Mesothelial cell of epicardium (in vitro differentiated cells): ENCODE measurements around the gene ITGA5. TPM values are rescaled to one million over a fixed set of nuclear protein-coding genes. Genes with fewer than 3 reads are reported as not detected.
A peak's percentile ranks its signal among the peaks of the same experiment; 100 is the strongest.

ENCODE experiments used
- DNase-seq, 2 experiments: peaks; one replicate each; pipeline ENCODE4 v3.0.0; 2021; ENCODE audit warnings: low spot score in 2 of 2; ENCODE audit not compliant: unreplicated experiment in 2 of 2
- H3K27ac Mint-ChIP-seq: 2 replicates; pipeline ENCODE4 v1.8.0; 2021; ENCODE audit warnings: mixed read lengths
- H3K27me3 Mint-ChIP-seq: 2 replicates; pipeline ENCODE4 v1.8.0; 2021; ENCODE audit warnings: low read depth, mixed read lengths
- H3K36me3 Mint-ChIP-seq: 2 replicates; pipeline ENCODE4 v1.8.0; 2021; ENCODE audit warnings: mixed read lengths
- H3K4me1 Mint-ChIP-seq: 2 replicates; pipeline ENCODE4 v1.8.0; 2021; ENCODE audit warnings: mixed read lengths
- H3K4me3 Mint-ChIP-seq: 2 replicates; pipeline ENCODE4 v1.8.0; 2021; ENCODE audit warnings: mild to moderate bottlenecking, moderate library complexity, mixed read lengths
- H3K9me3 Mint-ChIP-seq: 2 replicates; pipeline ENCODE4 v1.8.0; 2021; ENCODE audit warnings: mixed read lengths
- total RNA-seq: library from RNA; stranded (reverse); gene quantifications from 3 replicates; pipeline ENCODE4 v1.2.1, GENCODE V29; 2021
- TF ChIP-seq, protein P1 (sequence below): fragments of 200-600 bp; sonication (generic); IDR thresholded peaks from one replicate; pipeline ENCODE4 v1.5.0; 2021; ENCODE audit warnings: antibody characterized with exemption; ENCODE audit not compliant: unreplicated experiment

ITGA5 gene
- total RNA-seq, 1 donor from 2014 or later = 65.3 TPM

DNA sequence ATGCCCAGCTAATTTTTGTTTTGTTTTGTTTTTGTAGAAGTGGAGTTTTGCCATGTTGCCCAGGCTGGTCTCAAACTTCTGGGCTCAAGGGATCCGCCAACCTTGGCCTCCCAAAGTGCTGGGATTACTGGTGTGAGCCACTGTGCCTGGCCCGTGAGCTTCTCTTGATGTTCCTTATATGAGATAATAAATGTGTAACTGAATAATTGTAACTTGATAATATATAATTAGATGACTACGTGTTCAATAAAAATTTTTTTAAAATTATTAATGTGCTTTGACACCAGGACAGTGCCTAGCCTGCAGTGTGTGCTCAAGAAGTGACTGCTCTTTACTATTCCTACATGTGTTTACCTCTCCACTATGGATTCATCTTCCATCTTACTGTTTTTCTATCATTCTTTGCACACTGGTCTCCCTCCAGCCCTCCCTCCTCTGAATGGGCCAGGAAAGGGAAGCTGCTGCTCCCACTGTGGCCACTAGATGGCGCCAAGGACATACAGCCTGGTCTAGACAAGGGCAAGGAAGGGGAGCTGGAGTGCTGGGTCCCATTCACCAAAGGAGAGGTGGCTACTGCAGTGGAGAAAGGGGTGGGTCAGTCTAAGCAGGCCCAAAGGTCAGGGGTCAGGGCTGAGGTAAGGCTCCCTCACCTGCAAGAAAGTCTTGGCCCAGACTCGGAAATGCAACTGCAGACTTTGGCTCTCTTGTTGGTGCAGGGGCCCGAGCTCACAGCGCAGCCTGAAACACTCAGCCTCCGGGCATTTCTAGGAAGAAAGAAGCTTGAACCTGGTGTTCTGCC lies 19.9 kb downstream of the ITGA5 start:
- H3K4me3 Mint-ChIP-seq = no peak overlapping the region

DNA sequence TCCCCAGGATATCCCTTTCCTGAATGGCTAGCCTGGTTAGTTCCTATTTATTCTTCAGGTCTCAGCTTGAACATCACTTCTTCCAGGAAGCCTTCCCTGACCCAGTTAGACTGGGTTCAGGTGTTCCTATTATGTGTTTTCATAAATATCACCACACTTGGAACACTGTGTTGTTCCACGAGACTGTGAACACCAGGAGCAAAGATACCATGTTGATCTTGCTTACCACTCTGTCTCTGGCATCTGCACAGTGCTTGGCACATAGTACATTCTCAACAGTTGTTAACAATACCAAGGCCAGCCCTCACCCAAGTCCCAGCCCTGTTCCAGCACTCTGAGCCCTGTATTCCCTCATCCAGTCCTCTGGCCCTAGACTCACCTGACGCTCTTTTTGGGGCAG lies 20.8 kb downstream of the ITGA5 start:
- peaks cover 29% of the 10 kb centered on the region for H3K36me3 Mint-ChIP-seq
- H3K27me3 Mint-ChIP-seq = no peaks in the 10 kb centered on the region
- DNase-seq = no peak
- H3K4me3 Mint-ChIP-seq = no peak overlapping the region
- H3K27ac Mint-ChIP-seq = no peak overlapping the region
- no peaks in the 10 kb centered on the region for H3K9me3 Mint-ChIP-seq
- H3K4me1 Mint-ChIP-seq = no peaks in the 10 kb centered on the region
- TF ChIP-seq, protein P1, sequence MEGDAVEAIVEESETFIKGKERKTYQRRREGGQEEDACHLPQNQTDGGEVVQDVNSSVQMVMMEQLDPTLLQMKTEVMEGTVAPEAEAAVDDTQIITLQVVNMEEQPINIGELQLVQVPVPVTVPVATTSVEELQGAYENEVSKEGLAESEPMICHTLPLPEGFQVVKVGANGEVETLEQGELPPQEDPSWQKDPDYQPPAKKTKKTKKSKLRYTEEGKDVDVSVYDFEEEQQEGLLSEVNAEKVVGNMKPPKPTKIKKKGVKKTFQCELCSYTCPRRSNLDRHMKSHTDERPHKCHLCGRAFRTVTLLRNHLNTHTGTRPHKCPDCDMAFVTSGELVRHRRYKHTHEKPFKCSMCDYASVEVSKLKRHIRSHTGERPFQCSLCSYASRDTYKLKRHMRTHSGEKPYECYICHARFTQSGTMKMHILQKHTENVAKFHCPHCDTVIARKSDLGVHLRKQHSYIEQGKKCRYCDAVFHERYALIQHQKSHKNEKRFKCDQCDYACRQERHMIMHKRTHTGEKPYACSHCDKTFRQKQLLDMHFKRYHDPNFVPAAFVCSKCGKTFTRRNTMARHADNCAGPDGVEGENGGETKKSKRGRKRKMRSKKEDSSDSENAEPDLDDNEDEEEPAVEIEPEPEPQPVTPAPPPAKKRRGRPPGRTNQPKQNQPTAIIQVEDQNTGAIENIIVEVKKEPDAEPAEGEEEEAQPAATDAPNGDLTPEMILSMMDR = no peak

More for the DNA sequence above, 19.9 kb downstream of the ITGA5 start:
- no peaks in the 10 kb centered on the region for H3K9me3 Mint-ChIP-seq
- no peak overlapping the region for H3K27ac Mint-ChIP-seq
- no peaks in the 10 kb centered on the region for H3K27me3 Mint-ChIP-seq
- no peaks in the 10 kb centered on the region for H3K4me1 Mint-ChIP-seq
- H3K36me3 Mint-ChIP-seq = peaks cover 29% of the 10 kb centered on the region
- TF ChIP-seq, protein P1 = peak; percentile 91
- peak; percentile 66 to 93 for DNase-seq

DNA sequence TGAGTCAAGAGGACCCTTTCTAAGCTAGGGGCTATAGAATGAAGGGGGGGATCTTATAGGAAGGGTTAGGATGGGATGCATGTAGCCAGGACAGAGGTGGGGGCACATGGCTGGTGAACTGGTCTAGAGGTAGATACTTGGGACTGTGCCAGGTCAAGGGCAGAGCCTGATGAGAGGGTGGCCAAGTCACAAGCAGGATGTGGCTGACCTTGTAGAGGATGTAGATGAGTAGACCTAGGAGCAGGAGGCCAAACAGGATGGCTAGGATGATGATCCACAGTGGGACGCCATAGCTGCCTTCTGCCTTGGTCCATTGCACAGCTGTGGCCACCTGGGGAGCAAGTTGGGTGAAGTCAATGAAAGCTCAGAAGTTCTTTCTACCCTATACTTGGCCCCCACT lies 21.9 kb downstream of the ITGA5 start:
- H3K4me3 Mint-ChIP-seq = no peak overlapping the region
- H3K27me3 Mint-ChIP-seq = no peaks in the 10 kb centered on the region
- TF ChIP-seq, protein P1 = no peak
- H3K36me3 Mint-ChIP-seq = peaks cover 26% of the 10 kb centered on the region
- peaks cover 6% of the 10 kb centered on the region for H3K4me1 Mint-ChIP-seq
- H3K9me3 Mint-ChIP-seq = no peaks in the 10 kb centered on the region
- H3K27ac Mint-ChIP-seq = no peak overlapping the region
- no peak for DNase-seq

DNA sequence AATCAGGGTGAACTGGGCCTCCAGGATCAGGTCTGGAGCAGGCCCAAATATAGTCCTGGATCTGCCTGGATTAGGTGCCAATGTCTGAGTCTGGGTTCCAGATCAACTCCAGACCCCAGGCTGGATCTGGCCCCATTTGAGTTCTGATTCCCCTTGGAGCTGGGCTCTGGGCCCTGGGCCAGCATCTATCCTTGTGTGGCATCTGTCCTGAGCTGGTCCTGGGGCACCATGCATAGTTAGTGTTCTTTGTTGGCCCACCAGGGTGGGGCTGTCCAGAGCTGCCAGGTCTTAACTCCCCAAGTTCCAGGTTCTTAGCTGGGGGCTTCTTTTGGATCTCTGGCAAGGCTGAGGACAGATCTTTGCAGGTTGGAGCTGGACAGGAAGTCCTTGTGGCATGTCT lies 23.5 kb downstream of the ITGA5 start:
- peaks cover 11% of the 10 kb centered on the region for H3K4me1 Mint-ChIP-seq

DNA sequence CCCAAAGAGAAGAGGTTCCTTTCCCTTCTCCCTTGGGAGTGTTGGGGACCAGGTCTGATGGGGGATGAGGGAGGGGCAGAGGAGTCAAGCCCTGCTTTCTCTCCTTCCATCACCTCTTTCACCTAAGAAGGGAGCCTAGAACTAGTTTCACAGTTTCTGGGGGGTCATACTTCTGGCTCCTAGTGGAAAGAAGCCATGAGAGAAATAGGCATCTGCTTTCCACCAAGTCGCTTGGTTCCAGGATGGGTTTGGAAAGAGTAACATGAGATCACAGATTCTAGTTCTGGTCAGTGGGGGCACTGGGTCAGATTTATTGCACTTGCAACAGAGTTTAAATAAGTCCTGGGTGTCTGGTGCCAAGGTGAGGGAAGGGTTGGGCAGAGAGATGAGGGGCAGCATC lies 24.1 kb downstream of the ITGA5 start:
- TF ChIP-seq, protein P1 = no peak
- Mint-ChIP-seq H3K36me3 (peaks cover 12% of the 10 kb centered on the region), H3K9me3 (no peaks in the 10 kb centered on the region), H3K27ac (no peak overlapping the region), H3K27me3 (no peaks in the 10 kb centered on the region), H3K4me1 (peaks cover 14% of the 10 kb centered on the region), H3K4me3 (no peak overlapping the region)
- DNase-seq = no peak

More for the DNA sequence above, 23.5 kb downstream of the ITGA5 start:
- H3K27me3 Mint-ChIP-seq = no peaks in the 10 kb centered on the region
- no peak for DNase-seq
- TF ChIP-seq, protein P1 = no peak
- H3K36me3 Mint-ChIP-seq = peaks cover 16% of the 10 kb centered on the region
- no peaks in the 10 kb centered on the region for H3K9me3 Mint-ChIP-seq
- H3K27ac Mint-ChIP-seq = no peak overlapping the region
- no peak overlapping the region for H3K4me3 Mint-ChIP-seq
